DMS79 (cell line): ENCODE measurements around the gene CHST15.
A peak's percentile ranks its signal among the peaks of the same experiment; 100 is the strongest.

Experiments
- DNase-seq: peaks from one replicate; lab custom pipeline; 2025; lab: John Stamatoyannopoulos, UW

CHST15 gene

DNA sequence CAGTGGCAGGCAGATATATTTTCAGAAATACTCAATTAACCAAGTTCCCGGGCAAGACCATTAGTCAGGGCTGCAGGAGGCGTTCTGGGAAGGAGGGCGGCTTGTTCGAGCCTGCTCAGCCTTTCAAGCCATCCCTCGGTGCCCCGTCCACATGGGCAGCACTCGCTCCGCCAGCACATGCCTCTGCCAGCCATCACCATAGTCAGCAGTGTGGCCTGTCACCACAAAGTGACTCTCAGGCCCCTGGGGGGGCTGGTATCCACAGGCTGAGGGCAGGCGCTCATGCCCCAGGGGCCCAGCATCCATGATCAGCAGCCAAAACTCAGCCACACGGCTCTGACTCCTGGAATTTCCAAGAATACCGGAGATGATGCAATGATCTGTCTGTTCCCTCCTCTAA, 81.9 kb downstream of the CHST15 start:
- DNase-seq, result no peak

DNA sequence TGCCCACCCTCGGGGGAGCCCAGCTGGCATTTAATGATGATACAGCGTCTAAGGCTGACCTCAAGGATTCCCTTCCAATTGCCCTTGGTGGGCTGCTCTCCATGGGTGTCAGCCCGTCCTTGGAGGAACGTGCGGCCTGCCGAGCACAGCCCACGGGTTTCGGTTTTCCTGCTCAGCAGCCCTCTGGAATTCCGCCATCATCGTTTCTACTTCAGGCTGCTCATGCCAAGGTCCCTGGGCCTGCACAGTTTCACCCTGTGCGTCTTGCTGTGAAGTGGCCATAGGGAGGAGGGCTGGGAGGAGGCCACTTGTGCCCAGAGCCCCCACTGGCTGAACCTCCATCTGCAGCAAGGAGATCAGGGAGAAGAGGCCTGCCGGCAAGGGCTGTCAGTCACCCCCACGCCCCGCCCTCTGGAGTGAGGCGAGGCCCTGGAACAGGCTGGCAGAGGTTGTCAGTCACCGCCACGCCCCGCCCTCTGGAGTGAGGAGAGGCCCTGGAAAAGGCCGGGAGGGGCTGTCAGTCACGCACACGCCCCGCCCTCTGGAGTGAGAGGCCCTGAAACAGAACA, 82.8 kb downstream of the CHST15 start:
- DNase-seq, result no peak

DNA sequence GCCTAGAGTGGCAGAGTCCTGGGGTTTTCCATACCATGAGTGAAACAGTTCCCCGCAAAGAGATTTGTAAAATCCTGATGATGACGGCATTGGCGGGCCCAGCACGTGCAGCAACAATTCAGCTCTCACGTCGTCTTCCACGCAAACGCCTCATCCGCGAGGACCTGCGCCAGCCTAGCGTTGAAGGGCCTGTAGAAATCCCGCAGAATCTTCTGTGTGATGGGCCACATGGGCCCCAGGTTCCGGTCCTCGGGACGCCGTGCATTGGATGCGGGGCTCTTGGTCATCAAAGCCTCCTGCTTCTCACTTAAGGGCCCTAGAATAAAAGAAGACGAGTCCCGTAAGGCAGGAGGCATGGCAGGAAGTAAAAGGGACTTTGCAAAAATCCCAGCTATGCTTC, 83.4 kb downstream of the CHST15 start:
- no peak for DNase-seq

DNA sequence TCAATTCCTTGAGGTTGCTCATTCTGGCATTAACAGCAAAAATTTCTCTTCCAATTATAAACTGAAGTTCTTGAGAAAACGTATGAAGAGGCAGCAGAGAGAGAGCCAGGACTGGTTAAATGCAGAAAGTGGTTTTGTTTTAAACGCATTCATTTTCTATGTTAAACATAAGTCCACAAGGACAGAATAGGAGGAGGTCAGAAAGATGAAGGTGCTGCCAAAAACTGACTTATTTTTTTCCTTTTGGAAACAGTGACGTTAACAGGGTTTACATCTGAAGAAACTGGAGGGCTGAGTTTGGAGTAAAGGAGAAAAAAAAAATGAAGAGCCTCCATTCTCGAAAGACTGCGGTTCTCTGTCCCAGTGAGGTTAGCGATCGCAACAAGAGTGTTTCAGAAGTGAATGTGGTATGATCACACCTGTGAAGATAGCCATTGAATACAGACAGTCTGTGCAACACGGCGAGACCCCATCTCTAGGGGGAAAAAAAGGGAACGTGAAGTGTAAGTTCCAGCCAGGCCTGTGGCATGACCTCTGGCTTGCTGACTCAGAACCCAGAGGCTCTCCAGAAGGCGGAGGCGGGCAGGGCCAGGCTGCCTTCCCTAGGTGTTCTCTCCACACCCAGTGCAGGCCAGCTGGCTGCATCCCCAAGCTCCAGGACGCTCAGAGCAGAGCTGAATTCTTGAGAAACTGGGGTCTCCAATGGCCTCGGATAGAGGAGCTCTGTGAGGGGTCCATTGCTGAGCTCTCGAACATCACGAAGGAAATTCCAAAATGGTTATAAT, 84.0 kb downstream of the CHST15 start:
- DNase-seq, result no peak

DNA sequence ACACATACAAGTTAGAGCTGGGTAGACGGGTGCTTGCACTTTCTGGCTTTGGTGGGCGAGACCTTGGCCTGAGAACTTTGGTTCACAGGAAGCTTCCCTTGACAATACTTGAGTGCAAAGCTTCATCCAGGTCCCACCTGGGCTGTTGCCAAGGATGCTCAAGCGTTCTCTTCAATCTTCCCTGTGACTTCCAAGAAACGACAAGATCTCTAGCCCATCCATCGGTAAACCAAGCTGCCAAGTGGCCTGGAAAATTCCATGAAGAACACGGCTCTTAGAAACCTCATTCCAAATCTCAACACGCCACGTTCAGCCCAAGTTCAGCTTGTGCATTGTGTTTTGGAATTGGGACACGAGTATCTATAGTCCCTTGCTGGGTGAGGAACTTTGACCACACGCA, 84.7 kb downstream of the CHST15 start:
- DNase-seq, result no peak

- DNase-seq, result no peak
Measured at GRCh38 chr10:124008187-124008586, 85.2 kb downstream of the CHST15 start.

GRCh38 chr10:124007773-124008145, 85.6 kb downstream of the CHST15 start:
- DNase-seq, result no peak

DNA sequence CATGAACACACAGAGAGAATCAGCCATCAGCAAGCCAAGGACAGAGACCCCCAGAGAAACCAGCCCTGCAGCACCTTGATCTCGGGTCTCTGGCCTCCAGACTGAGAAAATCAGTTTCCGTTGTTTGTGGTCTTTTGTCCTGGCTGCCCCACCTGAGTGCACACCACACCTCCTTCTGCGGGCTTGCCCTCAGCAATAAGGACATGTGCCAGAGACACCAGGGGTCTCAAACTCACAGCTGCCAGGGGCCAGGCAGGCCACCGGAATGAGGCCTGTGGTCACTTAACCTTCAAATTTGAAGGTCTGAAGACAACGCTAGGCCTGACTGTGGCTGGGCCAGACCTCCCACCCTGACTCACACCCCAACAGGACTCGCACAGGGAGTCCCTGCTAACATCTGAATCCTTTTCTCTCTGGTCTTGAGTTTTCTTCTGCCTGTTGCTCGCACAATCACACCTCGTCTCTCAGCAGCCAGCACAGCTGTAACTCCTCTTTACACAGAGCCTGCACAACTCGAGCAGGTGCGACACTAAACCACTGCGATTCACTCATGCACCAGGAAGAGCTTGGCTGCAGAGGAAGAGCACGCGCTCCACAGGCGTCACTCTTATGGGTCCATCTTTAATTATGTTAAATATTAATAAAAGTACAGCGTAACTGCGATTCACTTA, 86.2 kb downstream of the CHST15 start:
- DNase-seq, result no peak

- DNase-seq, result no peak
Measured at GRCh38 chr10:124006526-124006925, 86.9 kb downstream of the CHST15 start.

GRCh38 chr10:124005991-124006392, 87.4 kb downstream of the CHST15 start:
- DNase-seq, result peak; percentile 28

DNA sequence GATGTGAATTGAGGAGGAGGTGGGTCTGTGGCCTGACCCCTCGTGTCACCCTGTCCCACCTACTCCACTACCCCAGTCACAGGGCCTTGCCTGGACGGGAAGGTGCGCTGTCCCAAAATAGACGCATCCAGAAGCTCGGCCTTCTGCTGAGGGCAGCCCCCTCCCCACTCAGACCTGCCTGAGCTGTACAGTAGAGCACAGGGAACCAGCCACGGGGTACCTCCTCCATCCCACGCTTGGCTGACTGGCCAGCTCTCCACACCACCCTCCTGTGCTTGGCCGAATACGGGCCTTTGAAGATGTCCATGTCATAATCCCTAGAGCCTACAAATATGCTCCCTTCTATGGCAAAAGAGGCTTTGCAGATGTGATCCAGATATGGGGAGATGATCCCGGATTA, 88.3 kb downstream of the CHST15 start:
- no peak for DNase-seq

GRCh38 chr10:124004663-124005004, 88.8 kb downstream of the CHST15 start:
- no peak for DNase-seq

GRCh38 chr10:124003871-124004662, 89.3 kb downstream of the CHST15 start:
- no peak for DNase-seq

GRCh38 chr10:124003481-124003870, 89.9 kb downstream of the CHST15 start:
- no peak for DNase-seq

DNA sequence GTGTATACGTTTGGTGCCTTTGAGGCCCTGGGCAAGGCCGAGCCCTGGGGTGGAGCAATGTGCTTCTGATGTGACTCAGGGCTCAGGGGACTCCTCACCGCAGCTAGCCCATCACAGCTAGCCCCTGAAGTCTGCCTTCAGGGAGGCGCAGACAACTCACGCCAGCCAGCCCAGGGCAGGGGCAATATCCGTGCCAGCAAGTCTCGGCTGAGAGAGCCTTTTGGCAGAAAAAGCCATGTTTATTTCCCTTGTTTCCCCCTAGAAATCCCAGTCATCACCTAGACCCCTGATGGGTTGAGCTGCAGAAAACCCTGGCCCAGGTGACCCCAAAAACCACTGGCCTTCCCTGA, 90.4 kb downstream of the CHST15 start:
- DNase-seq, result no peak

GRCh38 chr10:124002391-124003069, 90.9 kb downstream of the CHST15 start:
- DNase-seq, result no peak

- DNase-seq, result no peak
Measured at GRCh38 chr10:124001391-124002148, 91.8 kb downstream of the CHST15 start.

DNA sequence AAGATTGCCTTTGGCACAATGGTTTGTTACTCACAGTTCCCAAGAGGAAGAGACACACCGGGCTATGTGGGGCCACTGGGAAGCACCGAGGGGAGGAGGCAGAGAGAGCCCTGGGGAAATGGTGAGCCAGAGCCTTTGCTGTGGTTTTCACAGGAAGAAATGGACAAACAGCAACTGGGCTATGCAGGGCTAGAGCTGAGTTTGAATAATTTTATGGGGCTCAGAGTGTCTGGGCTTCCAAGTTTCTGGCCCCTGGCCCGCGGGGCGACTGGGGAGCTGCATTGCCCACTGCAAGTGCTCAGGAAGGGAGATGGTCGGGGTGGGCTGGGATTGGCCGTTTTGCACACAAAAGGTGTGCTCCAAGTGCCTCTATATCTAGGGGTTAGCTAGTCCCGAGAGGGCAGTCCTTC, 92.6 kb downstream of the CHST15 start:
- no peak for DNase-seq

- DNase-seq, result no peak
Measured at GRCh38 chr10:123999956-124000615, 93.3 kb downstream of the CHST15 start.

DNA sequence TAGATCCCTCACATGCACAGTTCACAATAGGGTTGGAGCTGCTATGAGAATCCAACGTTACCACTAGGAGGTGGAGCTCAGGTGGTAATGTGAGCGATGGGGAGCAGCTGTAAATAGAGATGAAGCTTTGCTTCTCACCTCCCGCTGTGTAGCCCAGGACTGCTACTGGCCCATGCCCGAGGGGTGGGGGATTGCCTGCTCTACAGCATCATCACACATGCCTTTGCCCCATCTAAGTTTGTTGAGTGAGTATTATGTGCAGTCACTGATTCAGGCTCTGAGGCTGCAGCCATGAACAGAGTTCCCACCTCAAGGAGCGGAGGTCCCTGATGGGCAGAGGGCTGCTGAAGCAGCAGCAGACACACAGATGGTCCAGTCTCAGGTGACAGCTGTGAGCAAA, 94.1 kb downstream of the CHST15 start:
- DNase-seq, result no peak
